HK-2 (cell line): ENCODE data around the gene GPR63.

Experiments used
- DNase-seq: peaks from one replicate; pipeline ENCODE4 v3.0.0-alpha.2; 2018; ENCODE audit not compliant: unreplicated experiment

GPR63 gene

GRCh38 chr6:96760153-96760687, 77.1 kb downstream of the GPR63 start:
- DNase-seq, result no peak

GRCh38 chr6:96755096-96755495, 82.2 kb downstream of the GPR63 start:
- DNase-seq, result no peak

- DNase-seq, result no peak
Measured at GRCh38 chr6:96749891-96750290, 87.4 kb downstream of the GPR63 start.
